NCI-H2196 treated with DMSO at 0.1 percent for 48 hours (cell line): Measurements from ENCODE around the gene PHACTR2.
"Not testable (repeated sequence)": the region's sequence is repeated elsewhere in the genome, so short reads cannot be mapped to it uniquely, and the experiment has no call there.

ENCODE experiments used
- DNase-seq: peaks from one replicate; lab custom pipeline; 2025; ENCODE audit not compliant: unreplicated experiment; lab: John Stamatoyannopoulos, UW

PHACTR2 gene

GRCh38 chr6:143759666-143760065, 81.9 kb downstream of the PHACTR2 start:
- no peak for DNase-seq

GRCh38 chr6:143761074-143761473, 83.3 kb downstream of the PHACTR2 start:
- DNase-seq: no peak

DNA sequence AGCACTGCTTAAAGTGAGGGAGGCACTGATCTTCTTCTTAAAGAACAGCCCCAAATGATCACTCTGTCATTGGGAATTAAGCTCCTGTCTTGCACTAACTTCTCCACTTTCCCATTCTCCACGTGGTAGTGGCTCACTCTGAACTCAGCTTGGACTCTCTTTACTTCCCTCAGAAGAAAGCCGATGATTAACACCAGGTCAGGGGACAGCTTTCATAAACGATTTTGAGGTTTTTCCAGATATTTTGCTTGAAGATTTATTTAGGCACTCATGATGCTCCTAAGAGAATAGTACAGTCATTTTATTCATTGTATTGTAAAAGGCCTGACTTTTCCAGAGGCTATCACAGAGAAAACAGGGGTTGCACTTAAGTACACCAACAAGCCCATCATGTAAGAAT, 84.4 kb downstream of the PHACTR2 start:
- DNase-seq: no peak

- DNase-seq: no peak
These were observed 87.8 kb downstream of the PHACTR2 start for GRCh38 chr6:143765422-143766184.

GRCh38 chr6:143766185-143766553, 88.4 kb downstream of the PHACTR2 start:
- DNase-seq: no peak

DNA sequence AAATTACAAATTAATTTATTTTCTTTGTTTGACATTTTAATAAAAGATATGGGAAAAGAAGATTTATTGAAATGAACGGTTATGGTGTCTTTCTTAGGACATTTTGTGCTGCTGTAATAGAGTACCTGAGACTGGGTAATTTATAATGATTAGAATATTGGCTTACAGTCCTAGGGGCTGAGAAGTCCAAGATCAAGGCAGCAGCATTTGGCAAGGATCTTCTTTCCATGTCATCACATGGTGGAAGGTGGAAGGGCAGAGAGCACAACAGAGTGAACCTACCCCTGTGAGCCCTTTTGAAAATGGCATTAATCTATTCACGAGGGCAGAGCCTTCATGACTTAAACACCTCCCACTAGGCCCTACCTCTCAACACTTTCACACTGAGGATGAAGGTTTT, 89.7 kb downstream of the PHACTR2 start:
- no peak for DNase-seq

GRCh38 chr6:143772116-143773086, 94.6 kb downstream of the PHACTR2 start:
- DNase-seq: no peak

- DNase-seq: no peak
These were observed 95.9 kb downstream of the PHACTR2 start for GRCh38 chr6:143773506-143774150.

GRCh38 chr6:143774347-143774746, 96.6 kb downstream of the PHACTR2 start:
- DNase-seq: no peak

- DNase-seq: no peak
These were observed 97.6 kb downstream of the PHACTR2 start for GRCh38 chr6:143775336-143775735.

DNA sequence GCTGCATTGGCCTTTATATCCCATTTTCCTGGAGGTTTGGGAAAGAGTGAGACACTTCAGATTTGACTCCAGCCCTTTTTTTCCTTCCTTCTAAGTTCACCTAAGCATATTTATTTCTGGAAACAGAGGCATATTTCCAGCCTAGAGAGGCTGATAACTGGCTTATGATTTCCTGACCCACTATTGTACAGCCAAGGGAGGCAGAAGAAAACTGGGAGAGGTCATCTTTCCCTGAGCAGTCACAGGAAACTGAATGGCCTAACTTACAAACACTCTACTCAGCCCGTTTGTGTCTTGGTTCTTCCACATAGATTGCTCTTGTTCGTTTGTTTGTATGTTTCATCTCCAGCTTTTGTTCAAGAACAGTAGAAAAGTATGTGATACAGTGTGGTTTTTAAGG, 101.2 kb downstream of the PHACTR2 start:
- no peak for DNase-seq

- DNase-seq: no peak
These were observed 104.7 kb downstream of the PHACTR2 start for GRCh38 chr6:143782481-143782880.

DNA sequence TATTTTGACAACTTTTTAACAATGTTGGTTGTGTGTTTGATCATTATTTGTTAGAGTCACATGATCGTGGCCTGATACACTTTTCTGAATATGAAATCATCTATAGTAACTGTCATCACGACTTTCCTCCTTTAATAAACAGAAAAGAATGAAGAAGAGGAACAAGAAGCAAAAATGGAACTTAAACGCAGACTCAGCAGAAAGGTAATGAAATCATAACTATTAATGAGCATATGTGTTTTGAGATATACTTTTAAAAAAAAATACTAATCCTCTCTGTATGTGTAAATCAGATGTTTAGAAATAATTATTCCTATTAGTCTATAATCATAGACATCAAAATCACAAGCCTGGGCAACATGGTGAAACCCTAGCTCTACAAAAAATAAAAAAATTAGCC, 105.3 kb downstream of the PHACTR2 start:
- DNase-seq: no peak

GRCh38 chr6:143784316-143784715, 106.6 kb downstream of the PHACTR2 start:
- no peak for DNase-seq

GRCh38 chr6:143786371-143786770, 108.6 kb downstream of the PHACTR2 start:
- DNase-seq: not testable (repeated sequence)

- no peak for DNase-seq
These were observed 114.9 kb downstream of the PHACTR2 start for GRCh38 chr6:143792402-143793279.

- no peak for DNase-seq
These were observed 115.5 kb downstream of the PHACTR2 start for GRCh38 chr6:143793280-143793619.

- not testable (repeated sequence) for DNase-seq
These were observed 118.8 kb downstream of the PHACTR2 start for GRCh38 chr6:143796551-143796950.

- DNase-seq: not testable (repeated sequence)
These were observed 120.7 kb downstream of the PHACTR2 start for GRCh38 chr6:143798487-143798886.

GRCh38 chr6:143802833-143803565, 125.2 kb downstream of the PHACTR2 start:
- no peak for DNase-seq
